GM19455 (cell line): Measurements from ENCODE around the gene ELK4.

Source experiments
- ATAC-seq: cut with Tn5 transposase; IDR thresholded peaks from one replicate; pipeline ENCODE4 v1.9.1; 2021; ENCODE audit not compliant: unreplicated experiment

The ELK4 gene

DNA sequence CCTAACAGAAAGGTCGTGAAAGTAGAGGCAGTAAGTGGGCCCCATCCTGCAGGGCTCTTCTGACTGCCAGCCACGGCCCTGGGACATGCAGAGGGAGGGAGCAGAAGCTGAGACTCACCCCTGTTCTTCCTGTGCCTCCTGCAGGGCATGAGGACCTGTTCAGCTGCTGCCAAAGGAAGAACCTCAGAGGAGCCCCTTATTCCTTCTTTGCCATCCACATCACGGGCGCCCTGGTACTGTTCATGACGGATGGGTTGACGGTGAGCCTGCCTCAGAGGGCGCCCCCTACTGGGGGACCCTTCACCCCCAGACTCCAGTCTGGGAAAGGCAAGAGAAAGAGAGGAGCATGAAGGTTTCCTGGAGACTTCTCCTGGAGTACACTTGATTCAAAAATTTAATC lies 47.1 kb downstream of the ELK4 start:
- ATAC-seq: no peak

DNA sequence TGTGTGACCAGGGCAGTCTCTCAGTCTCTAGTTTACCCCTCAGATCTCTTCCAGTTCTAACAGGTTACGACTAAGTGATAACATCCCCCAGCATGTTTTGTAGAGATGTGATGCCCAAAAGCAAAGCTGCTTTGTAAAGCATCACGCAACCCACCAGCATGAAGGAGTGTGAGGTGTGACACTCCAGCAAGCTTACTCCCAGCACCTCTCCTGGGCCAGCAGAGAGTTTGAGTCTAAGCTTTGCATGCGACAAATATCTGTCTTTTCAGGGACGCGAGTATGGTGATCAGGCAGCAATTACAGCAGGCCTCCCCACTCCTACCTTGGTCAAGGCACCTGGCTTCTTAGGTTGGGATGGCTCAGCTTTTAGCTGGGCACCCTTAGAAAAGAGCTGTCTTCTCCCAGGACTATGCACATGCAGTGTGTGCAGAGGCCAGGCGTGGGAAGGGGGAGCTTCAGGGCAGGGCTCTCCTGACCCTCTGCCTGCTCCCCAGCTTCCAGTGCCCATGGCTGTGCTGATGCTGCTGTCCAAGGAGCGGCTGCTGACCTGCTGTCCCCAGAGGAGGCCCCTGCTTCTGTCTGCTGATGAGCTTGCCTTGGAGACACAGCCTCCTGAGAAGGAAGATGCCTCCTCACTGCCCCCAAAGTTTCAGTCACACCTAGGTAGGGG lies 48.2 kb downstream of the ELK4 start:
- no peak for ATAC-seq

DNA sequence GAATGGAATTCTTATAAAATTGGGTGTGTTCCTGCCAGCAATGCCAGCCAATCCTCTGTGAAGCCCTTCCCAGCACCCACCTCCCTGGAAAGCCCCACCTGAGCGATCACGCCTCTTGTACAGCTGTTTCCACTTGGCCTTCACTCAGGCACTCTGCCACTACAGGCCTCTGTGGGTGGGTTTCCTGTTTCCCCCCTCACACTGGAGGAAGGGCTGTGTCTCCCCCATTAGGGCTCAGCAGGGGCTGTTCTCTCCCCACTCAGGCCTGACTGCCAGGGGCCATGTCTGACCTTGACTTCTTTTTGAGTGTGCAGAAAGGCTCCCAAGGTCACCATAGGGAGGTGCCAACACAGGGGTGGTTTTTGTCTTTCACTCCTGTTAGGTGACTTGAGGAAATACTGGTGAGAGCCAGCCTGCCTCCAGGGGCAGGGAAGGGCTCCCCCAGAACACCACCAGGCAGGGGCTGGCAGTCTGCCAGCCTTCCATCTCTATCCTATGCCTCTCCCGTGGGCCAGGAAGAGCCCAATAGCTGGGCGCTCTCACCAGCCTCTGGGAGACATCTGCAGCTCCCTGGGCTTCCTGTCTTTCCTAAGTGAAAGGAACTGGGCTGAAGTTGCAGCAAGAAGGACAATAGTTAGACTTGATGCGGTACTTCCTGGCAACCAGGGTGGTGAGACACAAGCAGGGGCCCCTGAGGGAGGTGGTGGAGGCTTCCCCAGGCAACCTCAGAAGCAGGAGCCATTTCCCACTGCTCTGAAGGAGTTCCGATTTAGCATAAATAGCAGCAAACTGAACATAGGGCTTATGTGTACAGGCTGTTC lies 49.1 kb downstream of the ELK4 start:
- no peak for ATAC-seq

DNA sequence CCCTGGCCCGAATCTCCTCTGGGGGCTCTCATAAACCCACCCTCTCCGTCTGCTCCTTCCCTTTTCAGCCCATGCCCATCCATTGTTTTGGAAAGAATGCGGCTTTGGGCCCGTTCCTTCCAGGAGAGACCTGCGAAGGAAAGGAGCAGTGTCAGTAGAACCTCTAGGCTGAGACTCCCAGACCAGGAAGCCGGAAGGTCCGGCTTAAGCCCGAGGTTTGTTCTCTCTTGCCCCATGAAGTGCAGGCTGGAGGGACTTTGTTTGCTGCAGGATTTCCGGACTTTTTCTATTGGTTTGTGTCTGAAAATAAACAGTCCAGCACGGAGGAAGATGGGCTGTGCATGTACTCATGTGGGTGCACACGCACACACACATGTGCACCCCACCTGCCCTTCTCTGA lies 49.8 kb downstream of the ELK4 start:
- ATAC-seq: no peak

DNA sequence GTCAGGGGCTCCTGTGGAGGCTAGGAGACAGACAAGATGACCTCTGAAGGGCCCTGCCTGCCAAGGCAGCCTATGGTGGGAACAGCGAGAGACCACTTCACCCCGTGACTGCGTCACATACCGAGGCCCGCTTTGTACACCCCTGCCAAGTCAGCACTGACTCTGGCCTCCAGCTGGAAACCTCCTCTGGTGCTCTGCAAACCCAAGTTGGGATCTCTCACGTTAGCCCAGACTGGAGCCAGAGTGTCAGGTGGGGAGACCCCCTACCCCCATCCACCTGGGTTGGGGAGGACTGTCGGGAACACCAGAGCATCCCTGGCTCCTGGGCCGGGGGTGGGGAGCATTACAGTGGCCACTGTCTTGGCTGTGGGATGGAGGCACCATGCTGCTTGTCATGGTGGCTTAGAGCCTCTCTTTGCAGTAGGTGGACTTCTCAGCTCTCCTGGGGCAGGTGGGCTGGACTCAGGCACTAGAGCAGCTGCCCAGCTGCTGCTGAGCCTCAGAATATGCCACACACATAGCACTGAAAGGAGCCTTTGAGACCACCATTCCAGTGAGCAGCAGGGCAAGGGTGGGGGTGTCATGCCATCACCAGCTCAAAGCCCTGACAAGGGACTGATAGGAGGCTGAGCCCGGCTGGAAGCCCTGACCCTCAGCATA lies 50.4 kb downstream of the ELK4 start:
- no peak for ATAC-seq

DNA sequence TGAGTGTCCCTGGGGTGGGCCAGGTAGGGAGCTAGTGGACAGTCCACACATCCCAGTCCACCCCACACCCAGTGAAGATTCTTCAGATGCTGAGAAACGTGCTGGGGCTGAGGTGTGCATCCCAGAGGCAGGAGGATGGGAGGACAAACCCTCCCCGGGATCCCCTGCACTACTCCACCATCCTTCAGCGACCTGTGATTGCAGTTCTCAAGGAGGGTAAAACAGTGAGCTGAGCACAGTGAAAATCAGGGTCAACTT lies 51.0 kb downstream of the ELK4 start:
- no peak for ATAC-seq

DNA sequence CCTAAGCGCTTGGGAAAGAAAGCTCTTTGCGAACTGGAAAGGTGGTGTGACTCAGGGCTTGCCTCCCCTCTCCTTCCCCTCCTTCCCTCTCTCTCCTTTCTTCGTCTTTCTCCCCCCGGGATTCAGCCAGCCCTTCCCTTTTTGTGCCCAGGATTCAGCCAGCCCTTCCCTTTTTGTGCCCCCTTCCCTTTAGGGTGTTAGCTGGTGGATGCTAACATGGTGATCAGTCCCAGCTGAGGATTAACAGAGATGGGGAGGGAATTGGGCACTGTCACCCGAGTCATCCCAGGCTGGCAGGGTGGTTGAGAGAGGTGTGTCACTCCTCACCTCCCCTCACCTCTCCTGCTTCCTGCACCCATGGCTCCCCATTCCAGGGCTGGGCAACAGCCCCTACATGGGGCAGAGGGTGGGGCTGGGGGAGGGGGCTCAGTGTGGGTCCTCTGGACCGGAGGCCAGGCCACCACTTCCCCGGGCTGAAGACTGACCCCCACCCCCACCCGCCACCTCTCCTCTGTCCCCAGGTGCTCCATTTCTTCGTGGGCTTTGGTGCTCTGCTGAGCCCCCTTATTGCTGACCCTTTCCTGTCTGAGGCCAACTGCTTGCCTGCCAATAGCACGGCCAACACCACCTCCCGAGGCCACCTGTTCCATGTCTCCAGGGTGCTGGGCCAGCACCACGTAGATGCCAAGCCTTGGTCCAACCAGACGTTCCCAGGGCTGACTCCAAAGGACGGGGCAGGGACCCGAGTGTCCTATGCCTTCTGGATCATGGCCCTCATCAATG lies 51.5 kb downstream of the ELK4 start:
- no peak for ATAC-seq

DNA sequence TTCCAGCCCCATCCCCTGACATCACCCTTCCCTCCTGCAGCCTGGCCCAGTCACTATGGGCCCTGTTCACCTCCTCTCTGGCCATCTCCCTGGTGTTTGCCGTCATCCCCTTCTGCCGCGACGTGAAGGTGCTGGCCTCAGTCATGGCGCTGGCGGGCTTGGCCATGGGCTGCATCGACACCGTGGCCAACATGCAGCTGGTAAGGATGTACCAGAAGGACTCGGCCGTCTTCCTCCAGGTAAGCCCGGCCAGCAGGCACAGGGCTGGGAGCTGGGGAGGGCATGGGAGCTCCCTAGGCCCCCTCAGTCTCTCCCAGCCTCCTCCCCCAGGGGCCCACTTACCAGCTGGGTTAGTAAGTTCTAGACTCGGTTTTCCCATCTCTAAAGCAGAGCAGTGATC lies 52.1 kb downstream of the ELK4 start:
- no peak for ATAC-seq

DNA sequence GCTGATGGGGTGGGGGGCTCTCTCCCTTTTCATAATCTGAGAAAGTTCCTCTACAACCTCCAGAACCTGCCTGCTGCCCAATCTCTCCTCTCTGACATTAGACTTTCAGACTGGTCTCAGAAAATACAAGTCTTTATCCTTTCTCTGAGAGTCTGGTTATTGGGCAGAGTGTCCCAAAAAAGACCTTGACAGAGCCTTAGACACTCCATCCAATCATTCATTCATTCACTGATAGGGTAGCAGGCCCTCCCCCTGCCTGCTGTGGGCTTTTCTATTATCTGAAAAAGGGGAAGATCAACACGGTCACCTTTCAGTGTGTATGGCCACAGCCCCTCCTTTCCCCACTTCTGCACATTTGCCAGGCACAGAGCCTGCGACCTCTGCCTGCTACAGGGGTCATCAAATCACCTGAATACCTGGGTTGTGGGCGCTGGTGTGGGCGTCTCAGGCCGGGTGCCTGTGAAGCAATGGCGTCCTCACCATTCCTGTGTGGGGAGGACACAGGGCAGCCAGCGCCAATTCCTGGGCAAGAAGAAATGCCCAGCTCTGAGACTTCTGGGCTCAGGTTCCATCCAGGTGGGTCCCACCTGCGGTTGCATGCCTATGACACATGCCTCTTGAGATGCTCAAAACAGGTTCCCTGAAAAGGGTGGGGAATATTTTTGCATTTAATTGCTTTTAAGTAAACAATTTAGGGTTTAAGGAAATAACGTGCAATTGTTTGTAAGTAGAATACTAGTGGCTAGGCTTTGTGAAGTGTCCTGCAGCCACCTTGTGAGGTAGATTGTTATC lies 52.8 kb downstream of the ELK4 start:
- no peak for ATAC-seq

DNA sequence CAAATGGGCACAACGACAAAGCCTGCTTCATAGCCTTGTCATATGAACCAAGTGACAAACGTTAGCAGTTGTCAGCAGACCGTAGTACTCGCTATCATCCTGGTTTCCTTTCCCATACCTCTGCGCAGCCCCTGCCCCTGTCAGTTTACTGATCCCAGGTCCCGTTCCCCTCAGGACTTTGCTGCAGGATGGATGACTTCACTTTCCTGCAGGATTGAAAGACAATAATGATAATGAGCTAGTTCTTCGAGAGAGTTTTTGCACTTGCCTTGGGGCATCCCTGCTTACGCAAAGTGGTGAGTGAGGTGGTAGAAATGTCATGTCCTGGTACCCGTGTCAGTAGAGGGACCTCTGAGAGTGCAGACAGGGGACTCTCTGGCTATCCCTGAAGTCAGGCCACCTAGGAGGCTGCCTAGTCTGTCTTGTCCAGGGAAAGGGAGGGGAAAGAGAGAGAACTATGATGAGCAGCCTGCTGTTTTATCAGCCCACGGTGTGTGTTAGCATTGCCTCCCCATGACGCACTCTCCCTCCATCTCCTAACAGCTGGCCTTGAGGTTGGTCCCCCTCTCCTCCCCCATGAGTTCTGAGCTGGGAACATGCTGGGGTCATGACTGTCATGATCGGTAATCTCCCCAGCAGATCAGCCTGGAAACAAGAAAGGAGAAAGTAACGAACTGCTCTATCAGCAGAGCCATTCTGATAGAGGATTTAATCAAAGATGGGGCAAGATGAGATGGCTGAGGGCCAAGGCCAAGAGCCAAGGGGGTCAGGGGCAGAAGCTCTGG lies 53.7 kb downstream of the ELK4 start:
- no peak for ATAC-seq

DNA sequence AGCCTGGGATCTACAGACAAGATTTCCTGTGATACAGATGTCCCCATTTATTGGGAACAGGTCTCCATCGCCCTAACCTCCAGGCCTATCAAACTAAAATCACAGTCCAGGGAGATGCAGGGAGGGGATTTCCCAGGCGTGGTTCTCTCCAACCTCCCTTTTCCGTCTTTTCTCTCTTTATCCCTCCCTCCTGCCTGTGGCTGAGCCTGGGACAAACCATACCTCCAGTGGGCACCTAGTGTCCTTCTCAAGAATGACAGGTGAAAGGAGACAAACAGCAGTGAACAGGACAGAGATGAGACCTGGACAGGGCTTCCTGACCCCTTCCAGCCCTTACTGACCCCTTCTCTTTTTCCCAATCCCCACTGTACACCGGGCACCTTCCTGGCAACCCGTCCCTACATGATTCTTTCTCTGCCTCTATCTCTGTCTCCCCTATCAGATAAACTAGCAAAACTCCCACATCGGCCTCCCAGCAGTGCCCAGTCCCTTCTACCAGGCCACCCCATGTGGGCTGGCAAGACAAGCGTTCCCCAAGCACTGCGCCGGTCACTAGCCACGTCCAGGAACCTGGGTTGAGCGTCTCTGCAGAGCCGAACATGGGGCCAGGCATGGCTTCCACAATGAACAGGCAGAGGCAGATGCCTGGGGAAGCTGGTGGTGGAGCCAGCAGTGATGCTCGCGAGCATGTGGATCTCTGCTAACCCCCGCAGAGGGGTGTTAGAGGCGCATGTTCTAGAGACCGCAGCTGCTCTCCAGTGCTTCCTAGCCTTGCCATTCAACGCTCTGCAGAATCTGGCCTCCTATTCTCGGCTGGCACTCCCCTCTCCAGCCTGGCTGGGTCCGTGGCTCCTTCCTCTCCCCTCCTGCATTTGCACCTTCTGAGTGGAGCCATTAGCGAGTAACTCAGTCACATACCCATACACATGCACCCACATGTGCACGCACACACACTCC lies 54.7 kb downstream of the ELK4 start:
- no peak for ATAC-seq

DNA sequence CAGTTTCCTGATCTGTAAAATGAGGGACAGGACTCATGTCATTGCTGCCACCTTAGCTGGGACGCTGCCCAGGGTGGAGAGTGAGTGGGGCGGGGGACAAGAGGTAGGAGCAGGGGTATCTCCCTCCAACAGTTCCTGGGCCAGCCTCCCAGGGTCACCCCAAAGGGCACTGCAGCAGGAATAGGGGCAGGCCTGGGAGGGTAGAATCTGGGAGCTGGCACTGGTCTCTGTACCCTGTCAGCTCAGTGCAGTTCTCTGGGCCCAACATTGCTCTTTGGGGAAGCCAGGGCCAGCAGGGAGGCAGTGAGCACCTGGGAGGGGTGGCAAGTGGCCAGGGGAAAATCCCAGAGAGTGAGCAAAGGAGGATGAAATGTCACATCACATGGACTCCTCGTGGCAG lies 55.8 kb downstream of the ELK4 start:
- no peak for ATAC-seq

DNA sequence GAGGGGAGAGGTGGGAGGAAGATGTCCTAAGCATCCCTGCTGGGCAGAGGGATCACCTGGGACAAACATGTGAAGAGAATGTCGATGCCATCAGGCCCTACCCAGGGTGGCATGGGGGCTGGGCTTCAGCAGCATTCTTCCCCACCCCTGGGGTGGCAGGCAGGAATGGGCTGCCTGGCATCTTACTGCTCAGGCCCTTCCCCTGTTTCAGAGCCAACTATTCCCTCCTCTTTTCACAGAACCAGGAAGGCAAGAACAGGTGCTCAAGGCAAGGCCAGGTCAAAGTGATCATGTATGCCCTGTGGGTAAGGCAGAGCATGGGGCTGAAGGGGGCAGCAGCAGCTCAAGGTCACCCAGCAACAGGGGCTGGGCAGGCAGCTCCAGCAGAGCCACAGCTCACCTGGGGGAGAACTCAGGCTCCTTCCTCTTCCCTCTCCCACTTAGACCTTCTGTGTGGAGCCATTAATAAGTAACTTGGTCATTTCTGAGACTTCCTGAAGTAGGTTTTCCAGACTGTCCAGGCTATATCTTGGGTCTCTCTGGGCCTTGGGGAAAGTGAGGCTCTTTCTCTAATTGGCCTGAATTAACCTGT lies 56.4 kb downstream of the ELK4 start:
- ATAC-seq: no peak

DNA sequence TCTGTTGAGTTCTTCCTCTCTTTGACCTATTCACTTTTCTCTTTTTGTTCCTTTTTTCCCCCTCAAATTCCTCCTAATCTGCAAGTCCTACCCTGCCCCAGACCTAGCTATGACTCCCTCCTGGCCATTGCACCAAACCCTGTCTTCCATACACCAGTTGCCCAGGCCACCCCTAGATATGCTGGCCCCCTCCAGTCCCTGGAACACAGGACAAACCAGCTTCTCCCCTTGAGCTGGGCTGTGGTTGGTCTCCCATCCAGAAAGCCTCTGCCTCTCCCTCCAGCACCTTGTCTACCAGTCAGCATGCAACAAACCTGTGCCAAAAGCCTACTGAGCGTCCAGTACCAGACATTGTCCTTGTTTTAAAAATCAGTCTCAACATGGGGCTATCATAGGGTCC lies 59.4 kb downstream of the ELK4 start:
- ATAC-seq: no peak

DNA sequence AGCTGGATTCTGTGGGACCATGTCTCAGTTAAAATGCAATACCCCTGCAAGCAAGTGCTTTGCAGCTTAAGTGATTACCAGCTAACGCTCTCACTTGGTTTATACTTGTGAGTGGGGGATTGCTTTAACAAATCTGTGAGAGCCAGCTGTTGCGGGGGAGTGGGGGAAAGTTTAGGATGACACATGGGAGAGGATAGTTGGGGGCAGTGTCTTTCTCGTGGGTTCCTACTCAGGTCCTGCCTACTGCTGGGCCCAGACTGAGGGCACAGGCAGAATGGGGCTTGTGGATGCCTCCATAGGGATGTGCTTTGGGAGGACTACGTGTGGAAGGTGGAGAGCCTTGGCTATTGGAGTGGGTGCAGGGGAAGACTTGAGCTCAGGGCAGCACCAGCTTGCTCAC lies 60.1 kb downstream of the ELK4 start:
- ATAC-seq: no peak

DNA sequence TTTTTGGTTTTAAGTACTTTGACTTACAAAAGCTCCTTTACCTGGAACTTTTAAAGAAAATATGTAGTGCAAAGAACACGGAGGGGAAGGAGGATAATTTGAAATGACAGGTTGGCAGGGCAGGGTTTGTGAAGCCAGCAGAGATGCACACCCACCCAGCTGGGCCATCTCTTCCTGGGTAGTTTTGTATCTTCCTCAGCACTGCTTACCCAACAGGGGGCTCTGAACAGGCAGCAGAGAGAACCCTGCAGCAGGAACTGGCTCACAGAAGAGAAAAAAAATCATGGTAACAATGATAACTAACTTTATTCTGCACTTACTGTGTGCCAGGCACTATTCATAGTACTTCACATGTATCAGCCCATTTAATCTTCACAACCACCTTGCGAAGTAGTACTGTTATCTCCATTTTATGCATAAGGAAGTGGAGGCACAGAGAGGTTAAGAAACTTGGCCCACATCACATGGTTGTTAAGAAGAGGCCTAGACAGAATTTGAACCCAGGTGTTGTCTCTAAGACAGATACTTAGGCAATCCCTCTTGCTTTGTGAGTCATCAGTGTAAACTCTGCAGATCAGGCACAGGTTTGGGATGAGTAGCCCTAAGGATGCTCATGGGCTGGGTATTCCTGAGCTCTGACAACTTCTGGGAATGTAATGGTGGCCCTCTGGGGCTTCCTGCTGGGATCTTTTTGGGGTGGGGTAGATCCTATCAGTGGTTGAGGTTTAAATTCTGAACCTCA lies 60.8 kb downstream of the ELK4 start:
- ATAC-seq: no peak

DNA sequence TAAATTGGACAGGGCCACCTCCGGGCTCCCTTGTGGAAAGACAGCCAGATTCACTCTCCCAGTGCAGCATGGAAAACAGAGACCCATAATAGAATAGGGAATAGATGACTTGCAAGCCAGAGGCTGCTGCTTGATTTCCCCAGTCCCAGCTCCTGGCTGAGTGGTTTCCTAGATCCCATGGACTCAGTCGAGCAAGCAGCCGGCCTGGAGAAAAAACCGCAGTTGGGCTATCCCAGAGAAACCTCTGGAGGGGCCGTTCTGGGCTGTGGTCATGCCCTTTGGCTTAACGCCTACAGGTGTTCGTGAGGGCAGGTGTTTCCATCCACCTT lies 61.7 kb downstream of the ELK4 start:
- no peak for ATAC-seq
